HG03060 (cell line): ENCODE results near the gene GLI3.

ENCODE experiments used
- ATAC-seq: cut with Tn5 transposase; IDR thresholded peaks from one replicate; pipeline ENCODE4 v1.9.1; 2021; ENCODE audit warnings: low read depth, moderate number of reproducible peaks; ENCODE audit not compliant: unreplicated experiment

The GLI3 gene

GRCh38 chr7:41911792-41912191 lies 325.2 kb downstream of the GLI3 start:
- no peak for ATAC-seq
